HL-60/S4 (cell line): Measurements from ENCODE around the gene IL17RB.

Source experiments
- in situ Hi-C: fragments of 300-500 bp; cut with MboI; formaldehyde crosslinking; loops from 2 replicates; pipeline ENCODE4 v1.14.3; 2022; ENCODE audit warnings: low sequenced_read_pairs

IL17RB gene

GRCh38 chr3:53828581-53828980, 17.8 kb upstream of the IL17RB start:
- in situ Hi-C loops: no loop called here

DNA sequence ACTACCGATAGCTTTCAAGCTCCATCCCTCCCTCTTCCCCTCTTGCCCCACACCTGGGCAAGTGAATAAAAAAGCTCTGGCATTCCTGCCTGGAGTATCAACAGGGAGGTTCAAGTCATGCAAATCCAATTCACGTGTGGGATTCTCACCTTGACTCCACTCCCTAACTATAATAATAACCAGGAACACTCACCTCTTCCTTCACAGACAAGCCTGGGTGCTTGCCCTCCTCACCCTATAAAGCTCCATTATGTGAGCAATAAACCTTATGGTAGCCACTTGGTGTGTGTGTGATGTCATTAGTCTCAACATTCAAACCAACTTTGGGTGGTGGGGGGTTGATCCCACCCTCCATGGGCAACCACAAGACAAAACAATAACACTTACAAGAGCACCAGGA, 16.8 kb upstream of the IL17RB start:
- in situ Hi-C loops: no loop called here

DNA sequence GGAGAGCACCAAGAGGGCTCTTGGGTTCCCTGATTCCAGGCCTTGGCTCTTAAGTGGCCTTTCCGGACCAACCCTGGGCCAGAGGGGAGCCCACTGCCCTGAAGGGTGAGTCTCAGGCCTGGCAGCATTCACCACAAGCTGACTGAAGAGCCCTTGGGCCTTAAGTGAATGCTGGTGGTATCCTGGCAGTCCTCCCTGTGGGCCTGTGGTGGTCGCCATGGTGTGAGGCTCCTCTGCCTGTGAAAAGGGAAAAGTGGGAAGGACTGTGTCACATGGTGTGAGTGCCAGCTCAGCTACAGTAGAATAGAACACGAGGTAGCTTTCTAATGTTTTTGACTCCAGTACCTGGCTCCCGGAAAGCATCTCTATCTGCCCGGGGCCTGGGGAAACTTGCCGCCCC, 15.4 kb upstream of the IL17RB start:
- in situ Hi-C loops: no loop called here

- in situ Hi-C loops: no loop called here
Measured at GRCh38 chr3:53833053-53833645, 13.2 kb upstream of the IL17RB start.

GRCh38 chr3:53833700-53834099, 12.7 kb upstream of the IL17RB start:
- in situ Hi-C loops: no loop called here

DNA sequence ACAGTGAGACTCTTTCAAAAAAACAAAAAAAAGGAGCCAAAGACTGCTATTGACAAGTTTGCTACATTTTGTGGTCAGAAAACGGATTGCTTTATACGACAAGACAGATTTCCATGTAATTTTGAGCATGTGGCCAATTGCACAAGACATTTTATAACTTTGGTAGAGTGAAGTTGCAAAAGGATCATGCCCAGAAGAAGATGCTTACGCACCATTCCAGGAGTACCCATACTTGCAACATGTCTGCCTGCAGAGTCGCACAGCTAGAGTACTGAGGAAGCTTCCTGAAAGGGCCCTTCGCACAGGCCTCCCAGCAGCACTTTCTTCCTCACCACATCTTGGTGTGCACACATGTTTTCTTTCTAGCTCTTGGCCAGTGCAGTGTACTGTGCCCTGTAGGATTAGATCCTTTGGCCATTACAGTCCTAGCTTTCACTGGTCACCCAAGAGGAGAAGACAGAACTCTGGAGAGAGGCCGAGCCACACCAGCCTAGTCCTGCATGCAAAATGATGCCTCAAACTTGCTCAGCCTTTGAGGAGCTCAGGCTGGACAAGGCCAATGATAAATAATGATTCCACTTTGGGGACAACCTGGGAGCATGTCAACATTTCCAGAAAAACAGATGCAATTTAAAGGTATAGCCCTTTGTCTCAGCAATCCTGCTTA, 11.8 kb upstream of the IL17RB start:
- in situ Hi-C loops: no loop called here

DNA sequence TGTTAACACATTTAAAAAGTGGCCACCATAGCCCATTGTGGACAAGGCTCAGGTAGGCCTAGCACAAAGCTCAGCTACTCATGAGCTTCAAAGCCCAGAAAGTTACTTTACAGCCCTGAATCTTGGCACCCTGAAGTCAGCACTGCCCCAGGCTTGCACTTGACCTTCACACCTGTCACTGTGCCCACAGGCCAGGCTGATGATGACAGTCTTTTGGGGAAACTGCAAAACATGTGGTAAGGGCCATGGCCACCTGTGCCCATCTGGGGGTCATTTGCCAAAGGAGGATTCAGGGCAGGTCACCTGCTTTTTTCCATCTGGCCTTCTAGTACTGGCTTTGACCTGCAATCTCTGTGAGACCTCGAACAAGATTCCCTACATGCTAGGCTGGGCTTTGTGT, 11.1 kb upstream of the IL17RB start:
- in situ Hi-C loops: no loop called here

DNA sequence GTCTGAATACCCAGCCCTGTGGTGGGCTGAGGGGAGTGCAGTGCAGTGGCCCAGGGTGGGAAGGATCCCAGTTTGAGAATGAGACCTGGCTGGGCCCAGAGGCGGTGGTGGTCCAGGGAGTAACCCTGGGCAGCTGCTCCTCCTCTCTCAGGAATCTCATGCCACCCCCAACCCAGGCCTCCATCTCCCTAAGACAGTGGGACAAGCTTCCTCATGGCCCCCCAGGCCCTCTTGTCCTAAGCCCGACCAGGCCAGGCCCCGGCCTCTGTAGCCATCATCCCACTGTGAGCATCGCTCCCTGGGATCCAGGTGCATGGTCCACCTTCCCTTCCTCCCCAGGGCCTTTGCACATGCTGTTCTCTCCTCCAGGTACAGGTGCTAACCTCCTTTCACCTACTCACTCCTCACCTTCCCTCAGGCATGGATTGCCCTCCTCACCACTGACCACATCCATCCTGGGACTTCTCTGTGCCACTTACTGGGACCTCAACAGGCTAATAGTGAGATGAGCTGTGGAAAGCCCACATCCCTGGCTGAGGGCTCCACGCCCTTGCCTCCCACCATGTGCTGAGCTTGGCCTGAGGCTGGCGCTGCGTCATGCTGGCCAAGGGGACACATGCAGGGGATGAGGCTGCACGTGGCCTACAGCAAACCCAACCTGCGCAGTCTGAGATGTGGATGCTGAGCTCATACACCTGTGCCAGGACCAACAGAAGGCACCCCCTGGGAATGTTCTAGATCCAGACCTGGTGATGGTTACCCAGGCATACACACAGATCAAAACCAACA, 10.1 kb upstream of the IL17RB start:
- in situ Hi-C loops: no loop called here

- in situ Hi-C loops: no loop called here
Measured at GRCh38 chr3:53837331-53837730, 9.0 kb upstream of the IL17RB start.

DNA sequence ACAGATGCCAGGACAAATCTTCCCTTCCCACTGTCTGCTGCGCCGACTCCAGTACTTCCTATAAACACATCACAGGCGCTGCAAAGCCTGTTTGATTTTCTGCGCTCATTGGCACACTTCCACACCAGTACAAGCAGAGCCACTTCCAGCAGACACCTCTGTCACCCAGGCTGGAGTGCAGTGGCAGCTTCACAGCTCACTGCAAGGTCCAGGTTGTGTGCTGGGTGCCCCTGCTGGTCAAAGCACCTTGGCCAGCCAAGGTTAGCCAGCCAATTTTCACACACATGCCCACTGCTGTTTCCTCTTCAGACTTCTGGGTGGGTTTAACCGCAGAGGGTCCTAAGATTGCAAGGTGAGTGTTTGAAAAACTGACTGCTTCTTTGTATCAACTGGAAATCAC, 5.1 kb upstream of the IL17RB start:
- in situ Hi-C loops: no loop called here

- in situ Hi-C loops: no loop called here
Measured at GRCh38 chr3:53842436-53843194, 3.8 kb upstream of the IL17RB start.

- in situ Hi-C loops: no loop called here
Measured at GRCh38 chr3:53843195-53844177, 2.9 kb upstream of the IL17RB start.

GRCh38 chr3:53844262-53845102, 1.9 kb upstream of the IL17RB start:
- in situ Hi-C loops: no loop called here

DNA sequence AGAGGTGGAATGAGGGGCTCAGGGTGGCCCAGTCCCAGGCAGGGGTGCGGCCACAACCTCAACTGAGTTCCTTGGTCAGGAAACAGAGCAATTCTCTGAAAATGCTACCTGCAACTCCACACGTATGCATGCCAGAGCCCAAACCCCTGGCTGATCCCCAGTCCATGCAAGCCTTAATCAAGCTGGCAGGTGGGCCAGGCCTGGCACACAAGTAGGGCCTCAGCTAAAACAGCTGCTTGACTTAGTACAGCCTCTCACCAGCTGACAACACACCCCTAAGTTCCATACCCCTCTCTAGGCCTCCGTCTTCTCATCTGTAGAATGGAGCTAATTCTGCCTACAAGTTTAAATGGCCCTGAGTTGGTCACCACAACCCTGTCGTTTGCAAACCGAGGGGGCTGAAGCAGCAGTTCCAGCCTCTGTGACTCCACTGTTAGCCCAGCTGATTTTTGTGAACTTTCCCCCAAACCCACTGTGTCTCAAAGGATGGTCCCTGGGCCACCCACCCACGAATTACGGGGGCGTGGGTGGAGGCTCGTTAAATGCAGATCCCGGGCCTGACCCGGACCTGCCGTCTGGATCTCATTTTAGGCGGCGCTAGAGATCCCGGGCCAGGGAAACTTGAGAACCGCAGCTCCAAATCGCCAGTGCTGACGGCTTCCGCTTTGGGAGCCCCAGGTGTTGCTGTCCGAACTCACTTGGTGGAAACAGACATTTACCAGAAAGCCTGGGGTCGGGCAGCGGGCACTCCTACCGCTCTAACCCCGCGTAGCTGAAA, 1.1 kb upstream of the IL17RB start:
- in situ Hi-C loops: no loop called here

DNA sequence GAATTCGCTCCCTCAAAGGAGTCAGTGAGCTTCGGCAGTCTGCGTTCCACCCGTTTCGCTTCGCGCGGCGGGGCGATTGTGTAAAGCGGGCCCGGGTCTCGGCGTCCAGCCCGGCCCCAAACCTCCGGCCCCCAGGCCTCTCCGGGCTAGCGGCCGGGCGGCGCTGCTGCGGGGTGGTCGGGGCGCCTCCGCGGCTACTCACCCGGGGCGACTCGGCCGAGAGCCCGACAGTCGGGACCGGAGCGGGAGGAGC, 561 bp upstream of the IL17RB start:
- in situ Hi-C loops: no loop called here

DNA sequence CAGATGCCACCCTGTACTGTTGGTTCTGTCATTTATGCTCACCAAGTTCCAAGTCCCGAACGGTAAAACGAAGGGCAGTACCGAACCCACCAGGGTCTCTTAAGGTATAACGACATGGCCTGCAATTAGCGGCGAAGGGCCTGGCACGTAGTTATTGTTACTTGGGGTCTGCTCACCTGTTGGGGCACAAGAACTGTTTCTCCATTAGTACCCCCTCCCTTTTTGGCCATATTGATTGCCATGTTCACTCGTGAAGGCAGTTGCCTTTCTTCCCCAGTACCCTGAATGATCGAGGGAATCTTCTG, 435 bp downstream of the IL17RB start:
- in situ Hi-C loops: no loop called here

DNA sequence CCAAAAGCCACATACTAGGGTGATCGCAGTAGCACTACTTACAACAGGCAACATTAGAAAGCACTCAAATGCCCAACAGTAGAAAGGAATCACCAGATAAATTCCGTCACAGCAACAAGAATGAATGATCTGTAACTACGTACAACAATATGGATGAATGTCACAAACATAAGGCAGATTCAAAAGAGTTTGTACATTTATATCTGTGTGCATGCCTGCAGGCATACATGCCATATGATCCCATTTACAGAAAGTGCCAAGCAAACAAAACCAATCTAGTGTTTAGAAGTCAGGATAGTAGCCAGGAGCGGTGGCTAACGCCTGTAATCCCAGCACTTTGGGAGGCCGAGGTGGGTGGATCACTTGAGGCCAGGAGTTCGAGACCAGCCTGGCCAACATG, 3.5 kb downstream of the IL17RB start:
- in situ Hi-C loops: no loop called here

DNA sequence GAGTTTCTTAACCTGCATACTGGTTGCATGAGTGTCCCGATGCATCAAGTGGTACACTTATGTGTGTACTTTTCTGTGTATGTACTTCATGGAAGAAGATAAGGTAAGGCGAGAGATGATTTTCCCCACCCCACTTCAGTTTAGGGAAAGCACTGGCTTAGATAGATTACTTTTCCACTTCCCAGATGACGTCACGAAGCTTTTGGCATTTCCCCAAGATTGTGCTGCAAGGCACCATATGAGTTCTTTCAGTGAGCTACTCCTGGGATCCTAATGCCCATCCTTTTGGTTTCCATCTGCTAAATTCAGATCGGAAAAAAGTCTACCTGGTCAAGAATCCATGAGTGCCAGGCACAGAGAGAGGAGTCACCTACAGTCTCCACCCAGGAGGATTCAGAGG, 4.5 kb downstream of the IL17RB start:
- in situ Hi-C loops: no loop called here

DNA sequence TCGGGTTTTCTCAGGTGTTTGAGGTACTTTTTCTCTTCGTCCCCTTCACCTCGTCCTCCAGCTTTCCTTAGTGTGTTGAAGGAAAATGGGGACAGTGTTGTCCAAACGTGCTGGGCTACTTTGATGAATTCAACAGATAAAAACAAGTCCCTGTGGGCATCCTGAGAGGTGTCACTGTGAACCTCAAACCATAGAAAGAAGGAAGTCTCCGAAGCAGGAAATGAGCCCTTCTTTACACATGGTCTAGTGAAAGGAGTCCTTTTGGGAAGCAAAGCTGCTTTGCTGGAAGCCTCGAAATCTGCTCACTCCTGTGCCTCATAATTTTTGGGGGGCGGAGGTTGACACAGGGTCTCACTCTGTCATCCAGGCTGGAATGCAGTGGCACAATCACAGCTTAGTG, 10.6 kb downstream of the IL17RB start:
- in situ Hi-C loops: no loop called here
